GM19023 (cell line): ENCODE measurements around the gene FARP1.
"Not testable (repeated sequence)": the region's sequence is repeated elsewhere in the genome, so short reads cannot be mapped to it uniquely, and the experiment has no call there.

ENCODE experiments used
- ATAC-seq: cut with Tn5 transposase; IDR thresholded peaks from one replicate; pipeline ENCODE4 v1.9.1; 2021; ENCODE audit warnings: mild to moderate bottlenecking, moderate library complexity; ENCODE audit not compliant: unreplicated experiment

FARP1 gene

DNA sequence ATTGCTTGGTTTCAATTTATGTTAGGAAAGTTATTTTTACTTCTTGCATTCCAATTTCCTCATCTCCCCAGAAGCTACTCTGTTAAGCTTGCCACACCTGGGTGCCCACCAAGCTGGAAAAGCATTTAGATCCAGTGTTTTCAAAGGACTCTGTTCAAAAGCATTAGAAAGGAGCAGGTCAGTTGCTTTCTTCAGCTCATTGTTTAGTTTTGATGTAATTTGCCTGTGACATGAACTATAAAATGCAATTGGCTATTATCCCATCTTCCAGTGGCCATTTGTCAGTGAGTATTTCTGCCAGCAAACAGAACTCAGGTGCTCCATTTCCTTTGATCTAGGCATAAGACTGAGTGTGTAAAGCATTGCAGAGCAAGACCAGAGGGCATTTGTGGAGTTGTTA, 80.8 kb downstream of the FARP1 start:
- ATAC-seq, result no peak

GRCh38 chr13:98224557-98224956, 81.7 kb downstream of the FARP1 start:
- no peak for ATAC-seq

- no peak for ATAC-seq
These were observed 82.4 kb downstream of the FARP1 start for GRCh38 chr13:98225036-98225940.

- ATAC-seq, result no peak
These were observed 83.6 kb downstream of the FARP1 start for GRCh38 chr13:98226496-98226895.

DNA sequence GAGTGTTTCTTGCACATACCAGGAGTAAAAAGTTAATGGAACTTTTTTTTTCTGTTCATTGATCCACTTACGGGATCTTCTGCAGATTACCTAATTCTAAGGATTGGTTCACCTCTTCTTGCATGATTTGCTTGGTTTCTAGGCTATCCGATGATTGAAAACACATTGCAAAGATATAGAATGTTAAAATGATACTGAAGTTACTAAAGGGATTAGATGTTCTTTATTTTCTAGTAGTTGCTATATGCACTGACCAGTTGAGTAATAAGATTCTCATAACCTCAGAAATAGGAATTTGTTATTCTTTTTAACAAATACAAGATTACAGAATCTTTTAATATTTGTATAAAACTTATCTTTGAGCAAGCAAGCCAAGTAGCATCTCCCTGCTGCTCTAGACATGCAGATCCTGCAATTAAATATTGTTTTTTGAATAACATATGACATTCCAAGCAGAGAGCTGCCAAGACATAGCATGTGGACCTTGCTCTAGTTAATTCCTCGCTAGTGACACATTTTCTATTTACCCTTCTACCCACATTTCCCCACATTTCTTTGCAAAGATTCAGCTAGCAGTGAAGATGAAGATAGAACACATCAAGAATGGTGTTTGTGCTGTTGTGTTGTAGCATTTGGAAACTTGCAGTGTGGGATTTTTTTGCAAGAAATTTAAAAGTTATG, 85.9 kb downstream of the FARP1 start:
- no peak for ATAC-seq

DNA sequence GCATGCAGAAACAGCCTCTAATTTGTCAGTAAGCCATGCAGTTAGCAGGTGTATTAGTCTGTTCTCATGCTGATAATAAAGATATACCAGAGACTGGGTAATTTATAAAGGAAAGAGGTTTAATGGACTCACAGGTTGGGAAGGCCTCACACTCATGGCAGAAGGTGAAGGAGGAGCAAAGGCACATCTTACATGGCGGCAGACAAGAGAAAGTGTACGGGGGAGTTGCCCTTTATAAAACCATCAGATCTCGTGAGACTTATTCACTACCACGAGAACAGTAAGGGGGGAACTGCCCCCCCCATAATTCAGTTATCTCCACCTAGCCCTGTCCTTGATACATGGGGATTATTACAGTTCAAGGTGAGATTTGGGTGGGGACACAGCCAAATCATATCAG, 87.9 kb downstream of the FARP1 start:
- not testable (repeated sequence) for ATAC-seq

- ATAC-seq, result no peak
These were observed 89.6 kb downstream of the FARP1 start for GRCh38 chr13:98232456-98232855.

- no peak for ATAC-seq
These were observed 90.2 kb downstream of the FARP1 start for GRCh38 chr13:98233127-98233526.

GRCh38 chr13:98234348-98234747, 91.5 kb downstream of the FARP1 start:
- no peak for ATAC-seq

DNA sequence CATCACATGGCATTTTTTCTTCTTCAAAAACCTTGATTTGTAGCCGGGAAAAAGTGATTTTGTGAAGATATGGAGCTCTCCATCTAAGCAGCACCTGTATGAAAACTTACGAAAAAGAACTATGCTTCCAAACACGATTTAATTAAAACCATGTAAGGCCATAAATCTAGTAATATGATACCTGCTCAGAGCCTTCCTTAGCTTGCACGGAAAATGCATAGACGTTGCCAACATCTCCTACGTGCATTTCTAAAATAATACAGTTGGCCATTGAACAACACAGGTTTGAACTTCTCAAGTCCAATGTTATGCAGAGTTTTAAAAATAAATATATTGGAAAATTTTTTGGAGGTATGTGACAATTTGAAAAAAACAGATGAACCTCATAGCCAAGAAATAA, 93.3 kb downstream of the FARP1 start:
- no peak for ATAC-seq

- ATAC-seq, result no peak
These were observed 94.4 kb downstream of the FARP1 start for GRCh38 chr13:98237331-98237730.

DNA sequence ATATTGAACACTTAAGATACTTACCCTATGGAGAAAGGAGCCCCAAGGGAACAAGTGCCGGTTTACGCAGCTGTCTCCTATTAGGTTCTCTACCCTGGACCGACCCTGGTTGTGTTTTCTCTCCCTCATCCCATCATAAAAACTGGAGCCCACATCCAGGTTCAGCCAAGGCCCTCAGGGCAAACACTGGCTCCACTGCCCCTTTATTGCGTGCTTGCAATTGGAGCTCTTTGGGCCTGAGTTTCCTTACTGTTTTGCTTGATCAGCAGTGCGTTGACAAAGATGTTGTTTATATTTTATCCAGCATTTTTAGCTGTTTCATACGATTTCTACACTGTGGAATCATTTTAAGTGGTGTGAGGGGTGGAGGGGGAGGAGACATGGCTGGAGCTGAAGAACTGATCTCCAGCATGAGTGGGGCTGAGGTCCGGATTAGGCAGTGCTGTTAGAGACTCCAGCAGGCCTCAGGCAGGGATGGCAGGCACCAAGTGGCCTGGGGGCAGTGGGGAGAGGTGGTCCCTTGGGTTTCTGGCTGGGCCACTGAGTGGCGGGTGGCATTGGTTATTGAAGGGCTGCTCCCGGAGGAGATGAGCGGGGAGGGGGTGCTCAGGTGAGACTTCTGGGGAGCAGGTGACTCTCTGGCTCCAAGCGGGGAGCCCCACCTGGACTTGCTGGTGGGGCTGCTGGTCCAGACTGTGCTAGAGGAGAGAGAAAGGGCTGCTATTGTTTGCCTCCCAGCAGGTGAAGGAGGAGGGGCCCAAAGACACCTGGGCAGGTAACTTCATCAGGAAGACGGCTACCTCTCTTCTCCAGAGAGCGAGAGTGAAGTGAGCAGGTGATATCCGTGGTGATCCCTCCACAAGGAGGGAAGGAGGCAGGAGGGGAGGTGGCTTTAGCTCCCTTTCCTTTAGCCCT, 96.5 kb downstream of the FARP1 start:
- ATAC-seq, result no peak

GRCh38 chr13:98240135-98240534, 97.2 kb downstream of the FARP1 start:
- no peak for ATAC-seq

DNA sequence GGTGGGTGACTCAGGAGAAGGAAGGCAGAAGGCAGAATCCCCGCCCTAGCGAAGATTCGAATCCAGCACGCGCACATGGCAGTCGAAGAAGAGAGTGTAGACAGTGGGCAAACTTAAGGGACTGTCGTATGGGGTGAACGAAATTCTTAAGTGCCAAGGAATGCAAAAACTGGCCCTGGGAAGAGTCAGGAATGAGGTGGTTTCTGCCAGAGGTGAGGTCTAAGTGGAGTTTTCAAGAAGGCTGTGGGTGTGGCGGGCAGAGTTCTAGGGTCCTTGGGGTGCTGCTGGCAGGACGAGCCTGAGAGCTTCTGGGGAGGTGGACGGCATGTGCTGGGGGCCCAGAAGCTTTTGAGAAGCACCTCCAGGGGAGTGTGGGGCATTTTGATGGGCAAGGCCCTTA, 98.1 kb downstream of the FARP1 start:
- no peak for ATAC-seq

- no peak for ATAC-seq
These were observed 99.1 kb downstream of the FARP1 start for GRCh38 chr13:98241976-98242375.

DNA sequence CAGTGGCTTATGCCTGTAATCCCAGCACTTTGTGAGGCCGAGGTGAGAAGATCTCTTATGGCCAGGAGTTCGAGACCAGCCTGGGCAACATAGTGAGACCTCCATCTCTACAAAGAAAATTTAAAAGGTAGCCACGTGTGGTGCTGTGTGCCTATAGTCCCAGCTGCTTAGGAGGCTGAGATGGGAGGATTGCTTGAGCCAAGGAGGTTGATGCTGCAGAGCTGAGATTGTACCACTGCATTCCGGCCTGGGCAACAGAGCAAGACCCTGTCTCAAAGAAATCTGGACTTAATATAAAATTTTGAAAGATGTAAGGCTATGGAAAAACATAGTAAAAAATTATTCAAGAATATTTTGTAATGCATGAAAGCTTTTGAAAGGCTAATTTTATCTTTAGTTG, 99.5 kb downstream of the FARP1 start:
- ATAC-seq, result no peak

DNA sequence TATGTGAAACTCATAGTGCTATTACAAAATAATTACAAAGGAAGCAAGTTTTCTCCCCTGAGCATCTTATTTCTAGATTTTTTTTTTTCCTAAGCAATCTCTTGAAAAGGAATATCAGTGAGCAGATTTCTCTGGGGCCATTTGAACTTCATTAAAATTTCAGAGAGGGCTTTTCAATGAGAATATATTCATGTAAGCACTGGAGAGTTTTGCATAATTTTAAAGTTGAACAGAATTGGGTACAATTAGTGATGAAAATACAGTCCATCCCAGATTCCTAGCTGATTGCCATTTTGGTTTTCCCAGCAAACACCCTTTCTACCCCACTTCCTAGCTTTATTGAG, 101.0 kb downstream of the FARP1 start:
- ATAC-seq, result no peak

DNA sequence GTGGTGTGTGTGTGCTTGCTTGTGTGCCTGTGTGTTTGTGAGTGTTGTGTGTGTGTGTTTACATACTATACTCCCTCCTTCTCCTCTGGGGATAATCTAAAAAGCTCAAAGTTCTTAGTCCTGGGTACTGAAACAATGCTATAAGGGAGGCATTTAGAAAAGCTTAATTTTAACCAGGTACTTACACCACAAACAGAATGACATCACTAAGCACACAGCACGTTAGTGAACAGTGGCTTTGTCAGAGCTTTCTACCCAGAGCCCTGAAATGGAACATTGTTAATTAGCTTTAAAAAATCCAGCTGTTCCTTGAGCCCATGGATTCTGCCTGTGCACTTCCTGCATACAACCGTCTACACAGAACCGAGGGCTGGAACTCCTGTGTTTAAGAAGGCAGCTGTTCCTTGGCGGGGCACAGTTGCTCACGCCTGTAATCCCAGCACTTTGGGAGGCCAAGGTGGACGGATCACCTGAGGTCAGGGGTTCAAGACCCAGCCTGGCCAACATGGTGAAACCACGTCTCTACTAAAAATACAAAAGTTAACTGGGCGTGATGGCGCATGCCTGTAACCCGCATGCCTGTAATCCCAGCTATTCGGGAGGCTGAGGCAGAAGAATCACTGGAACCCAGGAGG, 103.8 kb downstream of the FARP1 start:
- no peak for ATAC-seq

DNA sequence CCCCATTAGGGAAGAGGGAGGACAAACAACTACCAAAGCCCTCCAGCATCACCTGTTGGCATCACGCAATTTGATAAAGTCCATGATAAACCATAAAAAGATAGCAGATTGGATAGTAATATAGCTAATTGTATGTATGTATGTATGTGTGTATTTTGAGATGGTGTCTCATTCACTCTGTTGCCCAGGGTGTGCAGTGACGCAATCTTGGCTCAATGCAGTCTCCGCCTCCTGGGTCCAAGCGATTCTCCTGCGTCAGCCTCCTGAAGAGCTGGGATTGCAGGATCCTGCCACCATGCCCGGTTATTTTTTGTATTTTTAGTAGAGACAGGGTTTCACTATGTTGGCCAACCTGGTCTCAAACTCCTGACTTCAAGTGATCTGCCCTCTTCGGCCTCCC, 108.8 kb downstream of the FARP1 start:
- no peak for ATAC-seq

- ATAC-seq, result no peak
These were observed 110.1 kb downstream of the FARP1 start for GRCh38 chr13:98252931-98253470.

DNA sequence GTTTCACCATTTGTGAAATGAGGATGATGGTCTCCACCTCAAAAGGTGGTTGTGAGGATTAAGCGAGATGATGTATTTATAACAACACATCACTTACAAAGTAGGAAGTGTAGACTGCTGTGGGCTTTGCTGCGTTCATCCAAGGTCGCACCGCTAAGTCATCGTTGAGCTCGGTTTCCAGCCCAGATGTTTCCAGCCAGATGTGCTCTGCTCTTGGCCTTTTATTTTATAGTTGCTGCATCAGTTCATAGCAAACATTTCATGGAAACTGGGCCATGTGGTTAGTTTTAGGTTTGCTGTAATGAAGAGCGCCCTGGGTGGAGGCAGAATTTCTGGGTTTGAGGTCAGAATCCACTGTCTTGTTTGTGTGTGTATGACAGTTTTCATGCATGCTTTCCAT, 110.6 kb downstream of the FARP1 start:
- ATAC-seq, result no peak
